BJ (cell line): Measurements from ENCODE around the gene KLHDC7B. TPM values are rescaled to one million over a fixed set of nuclear protein-coding genes. Genes with fewer than 3 reads are reported as not detected.

Experiments
- CTCF ChIA-PET: fragments of 350-600 bp; formaldehyde crosslinking; extraction: SDS; loops from one replicate; lab custom pipeline; 2021; ENCODE audit warnings: antibody characterized with exemption, inconsistent platforms; lab: Yijun Ruan, JAX
- POLR2A ChIA-PET: fragments of 300-600 bp; sonication (Branson Sonifier 250); formaldehyde crosslinking; extraction: SDS; loops from one replicate; lab custom pipeline; 2021; ENCODE audit warnings: antibody characterized with exemption; lab: Charles Lee
- DNase-seq: peaks from one replicate; pipeline ENCODE4 v3.0.0-alpha.2; 2011; ENCODE audit warnings: low read depth
- H3K27me3 ChIP-seq: 2 replicates; pipeline ENCODE4 v1.6.0; 2011; ENCODE audit warnings: low read length; ENCODE audit not compliant: control insufficient read depth, insufficient read depth
- H3K36me3 ChIP-seq: 2 replicates; pipeline ENCODE4 v1.5.1; 2011; ENCODE audit warnings: low read length; ENCODE audit not compliant: control insufficient read depth, insufficient read depth
- H3K4me3 ChIP-seq: 2 replicates; pipeline ENCODE4 v1.5.1; 2011; ENCODE audit warnings: low read depth, mild to moderate bottlenecking, control low read depth, low read length
- CTCF ChIP-seq: IDR thresholded peaks from 2 replicates; pipeline ENCODE4 v1.5.1; 2011; ENCODE audit warnings: low read depth, mild to moderate bottlenecking, control low read depth, inconsistent platforms, low read length, moderate library complexity; ENCODE audit not compliant: insufficient read depth
- polyA plus RNA-seq: library from polyadenylated mRNA; depleted of rRNA; stranded (reverse); fragments of >200 nt; gene quantifications from 2 replicates; pipeline ENCODE4 v1.2.3, GENCODE V29; 2011

KLHDC7B gene
- polyA plus RNA-seq, 1 experiment: 0.34 TPM

GRCh38 chr22:50508897-50509296 lies 36.8 kb upstream of the KLHDC7B start:
- Histone ChIP-seq H3K4me3 (peak overlapping the region; percentile 92), H3K27me3 (no peaks in the 10 kb centered on the region), H3K36me3 (peaks cover 15% of the 10 kb centered on the region)
- POLR2A ChIA-PET: interaction anchor here (0.6 kb wide), 1 partner anchor 16 kb away, joined by 4 read pairs; no protein-coding TSS in a partner anchor
- no peak for TF ChIP-seq CTCF
- DNase-seq: no peak
- CTCF ChIA-PET: interaction anchor here (1.5 to 2.3 kb wide), 2 partner anchors 11 to 17 kb away, joined by 3 to 8 read pairs; partner anchors contain the start of gene SCO2

DNA sequence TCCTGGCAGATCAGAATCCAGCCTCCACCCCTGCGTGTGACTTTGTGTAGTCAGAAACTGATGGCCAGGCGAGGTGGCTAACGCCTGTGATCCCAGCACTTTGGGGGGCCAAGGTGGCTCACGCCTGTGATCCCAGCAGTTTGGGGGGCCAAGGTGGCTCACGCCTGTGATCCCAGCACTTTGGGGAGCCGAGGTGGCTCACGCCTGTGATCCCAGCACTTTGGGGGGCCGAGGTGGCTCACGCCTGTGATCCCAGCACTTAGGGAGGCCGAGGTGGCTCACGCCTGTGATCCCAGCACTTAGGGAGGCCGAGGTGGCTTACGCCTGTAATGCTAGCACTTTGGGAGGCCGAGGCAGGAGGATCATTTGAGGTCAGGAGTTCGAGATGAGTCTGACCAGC lies 32.5 kb upstream of the KLHDC7B start:
- ChIA-PET POLR2A (no interaction called here), CTCF (no interaction called here)
- no peak overlapping the region for H3K4me3 ChIP-seq
- H3K27me3 ChIP-seq: no peaks in the 10 kb centered on the region
- TF ChIP-seq CTCF: no peak
- H3K36me3 ChIP-seq: peaks cover 4% of the 10 kb centered on the region
- no peak for DNase-seq

- no peak overlapping the region for H3K4me3 ChIP-seq
- no peak for DNase-seq
- POLR2A ChIA-PET: no interaction called here
- CTCF ChIA-PET: interaction anchor here (1.5 to 4.2 kb wide), 2 partner anchors 9 to 19 kb away, joined by 4 to 22 read pairs; partner anchors contain the start of gene SCO2
- TF ChIP-seq CTCF: no peak
- H3K27me3 ChIP-seq: no peaks in the 10 kb centered on the region
- H3K36me3 ChIP-seq: peaks cover 9% of the 10 kb centered on the region
These were observed 29.6 kb upstream of the KLHDC7B start for GRCh38 chr22:50516068-50516467.

DNA sequence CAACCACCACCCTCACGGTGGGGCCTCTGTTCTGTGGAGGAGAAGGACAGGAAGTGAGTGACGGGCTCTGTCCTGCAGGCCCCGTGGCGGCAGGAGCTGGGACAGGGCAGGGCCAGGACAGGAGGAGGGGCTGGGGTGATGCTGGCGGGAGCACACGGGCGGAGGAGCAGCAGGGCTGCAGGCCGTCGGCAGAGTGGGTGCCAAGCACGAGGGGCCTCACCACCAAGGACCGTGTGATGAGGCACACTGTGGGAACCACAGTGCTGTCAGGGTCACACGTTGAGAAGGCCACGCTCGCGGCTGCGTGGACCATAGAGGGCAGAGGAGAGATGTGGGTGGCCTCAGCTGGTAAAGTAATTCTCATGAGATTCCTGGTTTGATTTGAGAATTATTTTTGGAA lies 28.8 kb upstream of the KLHDC7B start:
- CTCF ChIA-PET: interaction anchor here (1.7 to 4.2 kb wide), 2 partner anchors 8 to 104 kb away, joined by 4 to 22 read pairs; partner anchors contain the start of gene SCO2
- Histone ChIP-seq H3K4me3 (no peak overlapping the region), H3K36me3 (peaks cover 12% of the 10 kb centered on the region), H3K27me3 (no peaks in the 10 kb centered on the region)
- POLR2A ChIA-PET: no interaction called here
- no peak for TF ChIP-seq CTCF
- DNase-seq: no peak

DNA sequence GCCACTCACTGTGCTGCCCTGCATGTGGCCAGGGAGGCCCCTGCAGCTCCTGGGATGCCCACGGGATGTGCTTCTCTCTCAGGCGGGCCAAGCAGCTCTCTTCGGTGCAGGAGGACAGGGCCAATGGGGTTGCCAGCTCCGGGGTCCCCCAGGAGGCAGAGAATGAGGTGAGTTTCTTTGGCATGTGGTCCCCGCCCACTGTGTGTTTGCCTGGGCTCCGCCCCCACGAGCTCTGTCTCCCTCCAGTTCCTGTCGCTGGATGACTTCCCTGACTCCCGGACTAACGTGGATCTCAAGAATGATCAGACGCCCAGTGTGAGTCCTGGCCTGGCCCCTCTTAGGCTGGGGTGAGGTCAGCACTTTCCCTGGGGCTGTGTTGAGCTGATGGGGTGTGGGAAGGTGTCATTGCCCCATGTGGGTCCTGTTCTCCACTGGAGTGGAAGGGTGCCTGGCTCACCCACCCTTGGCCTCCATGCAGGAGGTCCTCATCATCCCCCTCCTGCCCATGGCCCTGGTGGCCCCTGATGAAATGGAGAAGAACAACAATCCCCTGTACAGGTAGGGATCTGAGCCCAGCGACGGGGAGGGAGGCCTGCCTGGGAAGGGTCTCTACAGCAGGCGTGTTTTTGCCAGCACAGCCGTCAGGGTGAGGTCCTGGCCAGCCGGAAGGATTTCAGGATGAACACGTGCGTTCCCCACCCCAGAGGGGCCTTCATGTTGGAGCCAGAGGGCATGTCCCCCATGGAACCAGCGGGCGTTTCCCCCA lies 28.0 kb upstream of the KLHDC7B start:
- Histone ChIP-seq H3K4me3 (no peak overlapping the region), H3K27me3 (no peaks in the 10 kb centered on the region), H3K36me3 (peaks cover 19% of the 10 kb centered on the region)
- ChIA-PET CTCF (interaction anchor here (1.7 to 4.2 kb wide), 2 partner anchors 8 to 103 kb away, joined by 4 to 22 read pairs; partner anchors contain the start of gene SCO2), POLR2A (no interaction called here)
- no peak for TF ChIP-seq CTCF
- DNase-seq: no peak
